GM12892 (cell line): ENCODE measurements around the gene STK11.

Source experiments
- POLR2A ChIP-seq: IDR thresholded peaks from 2 replicates; pipeline ENCODE4 v1.6.1; 2011; ENCODE audit warnings: low read depth, low read length, control low read depth
- TAF1 ChIP-seq: IDR thresholded peaks from 2 replicates; pipeline ENCODE4 v1.6.1; 2011; ENCODE audit warnings: low read depth, mild to moderate bottlenecking, control low read depth, low read length, borderline replicate concordance

DNA sequence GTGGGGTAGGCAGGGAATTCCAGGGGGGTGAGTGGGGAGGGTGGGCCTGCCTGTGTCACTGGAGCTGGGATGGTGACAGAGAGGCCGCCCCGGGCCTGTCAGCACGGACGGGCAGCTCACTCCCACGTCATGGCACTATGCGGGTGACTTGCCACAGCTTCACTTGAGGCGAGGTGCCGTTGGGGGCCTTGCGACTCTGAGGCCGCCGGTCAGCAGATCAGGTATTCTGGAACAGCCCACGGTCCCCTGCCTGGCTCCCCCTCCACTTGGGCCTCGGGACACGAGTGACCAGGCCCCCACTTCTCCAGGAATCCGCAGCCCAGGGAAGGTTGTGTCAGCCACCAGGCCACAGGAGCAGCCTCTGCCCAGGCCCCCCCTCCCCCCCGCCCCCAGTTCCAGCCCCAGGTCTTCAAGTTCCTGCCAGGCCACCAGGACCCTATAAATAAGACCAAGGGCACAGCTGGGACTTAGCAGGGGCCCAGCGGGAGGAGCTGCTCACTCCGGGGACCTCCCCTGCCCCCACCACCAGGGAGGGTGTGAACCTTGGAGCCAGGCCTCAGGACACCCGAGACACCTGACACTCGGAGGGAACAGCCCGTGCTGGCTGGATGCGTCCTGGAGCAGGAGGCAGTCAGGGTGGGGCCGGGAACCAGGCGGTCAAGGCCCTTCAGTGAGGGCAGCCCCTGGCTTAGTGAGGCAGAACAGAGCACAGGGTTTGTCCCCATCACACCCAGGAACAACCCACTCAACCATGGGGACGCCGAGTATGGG is 40.1 kb downstream of the STK11 start:
- TF ChIP-seq TAF1 (no peak), POLR2A (no peak)
